GM13976 (cell line): Measurements from ENCODE around the gene TAL1.
"Not testable (repeated sequence)": the region's sequence is repeated elsewhere in the genome, so short reads cannot be mapped to it uniquely, and the experiment has no call there.

Experiments used
- DNase-seq: peaks from one replicate; pipeline ENCODE4 v3.0.0; 2012; ENCODE audit warnings: low spot score
- in situ Hi-C: fragments of 300-500 bp; cut with MboI; formaldehyde crosslinking; loops from one replicate; pipeline ENCODE4 v1.12.0; 2022; ENCODE audit warnings: low sequenced_read_pairs, mixed read lengths, inconsistent platforms; ENCODE audit not compliant: unreplicated experiment
- TF ChIP-seq, protein P1 (sequence below): IDR thresholded peaks from 2 replicates; pipeline ENCODE4 v1.5.1; 2012; ENCODE audit warnings: borderline replicate concordance, mild to moderate bottlenecking; ENCODE audit not compliant: insufficient read depth; ENCODE audit errors: extremely low read depth, missing control alignments, control extremely low read depth

Gene TAL1

DNA sequence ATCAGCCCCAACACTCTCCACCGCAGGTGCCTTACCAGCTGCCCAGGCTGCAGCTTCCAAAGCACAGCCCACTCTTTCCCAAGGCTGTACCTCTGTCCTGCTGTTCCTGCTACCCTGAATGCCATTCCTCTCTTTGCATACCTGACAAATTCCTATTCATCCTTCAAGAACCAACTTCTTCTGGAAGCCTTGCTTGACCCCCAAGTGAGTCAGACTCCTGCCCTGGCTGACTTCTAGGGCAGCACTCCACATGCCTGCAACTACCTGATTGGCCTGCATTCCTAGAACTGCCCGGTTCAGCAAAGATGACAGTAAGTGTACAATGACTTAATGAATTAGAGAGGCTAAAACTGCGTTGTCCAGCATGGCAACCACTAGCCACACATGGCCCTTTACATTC, 21.4 kb downstream of the TAL1 start:
- DNase-seq = no peak
- in situ Hi-C loops = no loop called here
- TF ChIP-seq, protein P1, sequence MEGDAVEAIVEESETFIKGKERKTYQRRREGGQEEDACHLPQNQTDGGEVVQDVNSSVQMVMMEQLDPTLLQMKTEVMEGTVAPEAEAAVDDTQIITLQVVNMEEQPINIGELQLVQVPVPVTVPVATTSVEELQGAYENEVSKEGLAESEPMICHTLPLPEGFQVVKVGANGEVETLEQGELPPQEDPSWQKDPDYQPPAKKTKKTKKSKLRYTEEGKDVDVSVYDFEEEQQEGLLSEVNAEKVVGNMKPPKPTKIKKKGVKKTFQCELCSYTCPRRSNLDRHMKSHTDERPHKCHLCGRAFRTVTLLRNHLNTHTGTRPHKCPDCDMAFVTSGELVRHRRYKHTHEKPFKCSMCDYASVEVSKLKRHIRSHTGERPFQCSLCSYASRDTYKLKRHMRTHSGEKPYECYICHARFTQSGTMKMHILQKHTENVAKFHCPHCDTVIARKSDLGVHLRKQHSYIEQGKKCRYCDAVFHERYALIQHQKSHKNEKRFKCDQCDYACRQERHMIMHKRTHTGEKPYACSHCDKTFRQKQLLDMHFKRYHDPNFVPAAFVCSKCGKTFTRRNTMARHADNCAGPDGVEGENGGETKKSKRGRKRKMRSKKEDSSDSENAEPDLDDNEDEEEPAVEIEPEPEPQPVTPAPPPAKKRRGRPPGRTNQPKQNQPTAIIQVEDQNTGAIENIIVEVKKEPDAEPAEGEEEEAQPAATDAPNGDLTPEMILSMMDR = no peak

DNA sequence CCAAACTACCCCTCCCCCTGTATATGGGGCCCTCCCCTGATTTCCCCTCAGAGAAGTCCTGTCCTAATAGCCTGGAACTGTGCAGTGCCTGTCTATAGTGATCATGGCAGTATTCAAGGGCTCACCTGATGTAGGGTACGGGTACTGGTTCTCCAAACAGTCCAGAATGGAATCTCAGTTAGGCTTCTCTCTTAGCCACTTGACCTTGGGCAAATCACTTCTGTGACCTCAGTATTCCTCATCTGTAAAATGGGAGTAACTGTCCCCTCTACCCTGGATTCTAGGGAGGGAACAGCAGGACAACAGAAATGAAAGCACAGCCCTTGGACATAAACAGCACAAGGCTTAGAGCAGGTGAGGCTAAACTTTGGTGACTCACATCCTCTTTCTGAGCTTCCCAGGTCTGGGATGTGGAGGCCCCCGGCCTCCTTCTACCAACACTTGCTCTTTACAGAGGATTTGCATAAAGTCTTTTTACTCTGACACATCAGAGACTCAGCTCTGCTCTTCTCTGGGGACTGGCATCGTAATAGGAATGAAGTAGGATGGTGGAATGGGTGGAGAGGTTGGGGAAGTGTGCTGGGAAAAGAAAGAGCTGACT, 22.2 kb downstream of the TAL1 start:
- in situ Hi-C loops = no loop called here
- TF ChIP-seq, protein P1 = no peak
- DNase-seq = no peak

DNA sequence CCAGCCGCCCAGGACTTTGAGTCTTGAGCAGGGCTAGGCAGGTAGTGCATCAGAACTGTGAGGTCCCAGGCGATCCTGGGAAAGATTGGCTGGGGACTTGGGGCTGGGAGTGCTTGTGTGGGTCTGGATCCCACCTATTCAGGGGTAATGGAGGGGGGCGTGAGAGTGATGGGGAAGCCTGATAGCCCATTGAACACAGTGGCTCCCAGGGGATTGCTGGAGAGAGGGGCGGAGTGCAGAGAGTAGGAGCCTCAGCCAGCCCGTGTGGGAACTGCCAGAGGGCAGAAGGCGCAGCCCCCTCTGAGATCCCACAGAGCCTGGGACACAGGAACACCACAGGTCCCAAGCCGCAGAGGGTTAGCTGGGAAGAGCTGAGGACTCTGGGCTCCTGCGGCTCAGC, 22.9 kb downstream of the TAL1 start:
- TF ChIP-seq, protein P1 = no peak
- no peak for DNase-seq
- in situ Hi-C loops = no loop called here

DNA sequence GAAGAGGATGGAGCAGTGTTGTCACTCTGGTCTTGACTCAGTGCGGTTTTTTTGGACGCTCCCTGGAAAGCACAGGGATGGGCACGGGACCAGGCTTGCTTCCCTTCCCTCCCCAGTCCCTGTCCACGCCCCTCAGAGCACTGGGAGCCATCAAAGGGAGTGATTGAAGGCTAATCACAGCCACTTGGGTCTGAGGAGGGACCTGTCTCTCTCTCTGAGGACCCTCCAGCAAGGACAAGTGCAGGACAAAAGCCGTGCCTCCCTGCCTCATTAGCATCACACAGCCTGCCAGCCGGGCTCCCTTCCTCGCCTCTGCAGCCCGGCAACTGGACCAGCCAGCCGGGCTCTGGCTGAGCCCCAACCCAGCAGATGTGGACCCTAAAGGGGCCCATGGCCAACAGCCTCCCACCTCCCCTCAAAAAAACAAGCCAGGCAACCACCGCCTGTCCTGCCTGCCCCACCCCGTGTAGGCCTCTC, 23.6 kb downstream of the TAL1 start:
- TF ChIP-seq, protein P1 = no peak
- in situ Hi-C loops = no loop called here
- DNase-seq = no peak

DNA sequence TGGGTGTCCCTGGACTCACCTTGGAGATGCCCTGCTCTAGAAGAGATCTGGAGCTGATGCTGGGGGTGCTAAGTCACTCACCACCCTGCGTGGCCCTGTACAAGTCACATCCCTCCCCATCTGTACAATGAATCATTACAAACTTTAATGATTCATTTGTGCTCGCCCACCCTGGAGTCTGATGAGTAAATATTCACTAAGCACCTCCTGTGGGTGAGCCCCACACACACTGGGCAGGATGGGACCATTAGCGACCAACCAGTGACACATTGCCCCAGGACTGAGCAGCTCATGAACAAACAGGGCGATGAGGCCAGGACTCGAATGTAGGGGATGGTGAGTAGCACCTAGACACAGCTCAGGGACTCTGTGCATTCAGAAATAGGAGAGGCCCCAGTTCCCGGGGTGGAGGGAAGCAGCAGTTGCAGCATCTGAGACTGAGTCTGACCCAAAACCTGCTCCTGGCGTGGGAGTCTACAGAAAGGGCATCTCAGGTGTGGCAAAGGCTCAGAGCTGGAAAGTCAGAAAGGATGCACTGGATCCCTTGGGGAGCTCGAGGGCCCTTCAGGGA, 24.1 kb downstream of the TAL1 start:
- TF ChIP-seq, protein P1 = no peak
- in situ Hi-C loops = no loop called here
- no peak for DNase-seq

DNA sequence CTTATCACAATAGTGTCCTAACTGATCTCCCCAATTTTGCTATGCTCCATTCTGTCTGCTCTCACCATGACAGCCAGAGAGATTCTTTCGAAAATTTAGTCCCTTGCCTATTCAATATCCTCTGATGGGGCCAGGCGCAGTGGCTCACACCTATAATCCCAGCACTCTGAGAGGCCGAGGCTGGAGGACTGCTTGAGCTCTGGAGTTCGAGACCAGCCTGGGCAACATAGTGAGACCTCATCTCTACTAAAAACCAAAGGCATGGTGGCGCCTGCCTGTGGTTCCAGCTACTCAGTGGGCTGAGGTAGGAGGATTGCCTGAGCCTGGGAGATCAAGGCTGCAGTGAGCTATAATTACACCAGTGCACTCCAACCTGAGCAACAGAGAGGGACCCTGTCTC, 26.1 kb downstream of the TAL1 start:
- TF ChIP-seq, protein P1 = no peak
- in situ Hi-C loops = no loop called here

DNA sequence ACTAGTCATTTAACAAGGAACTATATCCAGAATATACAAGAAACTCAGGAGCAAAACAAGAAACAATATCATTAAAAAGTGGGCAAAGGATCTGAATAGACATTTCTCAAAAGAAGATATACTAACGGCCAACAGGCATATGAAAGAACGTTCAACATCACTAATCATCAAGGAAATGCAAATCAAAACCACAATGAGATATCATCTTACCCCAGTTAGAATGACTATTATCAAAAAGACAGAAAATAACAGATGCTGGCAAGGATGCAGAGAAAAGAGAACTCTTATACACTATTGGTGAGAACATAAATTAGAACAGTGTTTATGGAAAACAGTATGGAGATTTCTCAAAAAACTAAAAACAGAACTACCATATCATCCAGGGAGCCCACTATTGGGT, 28.5 kb downstream of the TAL1 start:
- DNase-seq, in situ Hi-C loops: not testable (repeated sequence)

More for the DNA sequence above, 26.1 kb downstream of the TAL1 start:
- DNase-seq = no peak
